GM19239 (cell line): Measurements from ENCODE around the gene DPEP2.

Source experiments
- DNase-seq: peaks from one replicate; pipeline ENCODE4 v3.0.0; 2011; ENCODE audit warnings: low spot score; ENCODE audit not compliant: insufficient read length
- FAIRE-seq: peaks from 2 replicates; lab custom pipeline; 2011; peaks lifted over from hg19 to GRCh38; lab: Jason Lieb, UNC

DPEP2 gene

DNA sequence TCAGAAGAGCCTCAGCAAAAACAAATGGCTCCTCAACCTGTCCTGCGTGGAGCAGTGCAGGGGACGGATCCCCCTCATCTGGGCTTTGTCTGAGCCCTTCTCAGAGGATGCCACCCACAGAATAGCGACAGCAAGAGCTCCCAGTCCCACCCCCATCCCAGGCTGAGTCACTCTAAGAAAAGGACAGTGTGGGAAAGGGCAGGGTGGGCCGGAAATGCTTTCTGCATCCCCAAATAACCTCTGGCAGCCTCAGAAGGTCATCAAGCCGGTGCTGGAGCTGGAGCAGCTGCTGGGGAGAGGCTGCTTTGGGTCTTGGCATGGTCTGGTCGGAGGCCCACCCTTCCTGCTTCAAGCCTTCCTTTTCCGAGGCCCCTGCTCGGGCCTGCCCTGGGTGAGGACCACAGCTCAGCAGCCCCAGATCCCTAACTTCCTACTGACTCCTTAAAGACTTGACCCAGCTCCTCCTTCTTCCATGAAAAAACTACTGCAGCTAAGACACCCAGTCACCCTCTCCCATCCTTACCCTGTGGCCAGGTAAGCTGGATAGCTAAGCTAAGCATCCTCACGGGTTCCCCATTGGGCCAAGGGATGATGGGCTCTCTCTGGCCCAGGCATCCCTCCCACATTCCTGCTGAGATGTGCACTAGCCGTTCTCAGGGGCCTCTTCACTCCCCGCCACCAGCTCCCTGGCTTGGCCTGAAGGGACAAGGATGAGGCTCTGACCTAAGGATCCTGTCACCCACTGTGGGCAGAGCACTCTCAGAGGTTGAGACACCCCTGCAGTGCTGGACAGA is 39.6 kb downstream of the DPEP2 start:
- no peak for FAIRE-seq
- no peak for DNase-seq

GRCh38 chr16:67957622-67958021 is 41.7 kb downstream of the DPEP2 start:
- FAIRE-seq: no peak
- DNase-seq: no peak

- no peak for FAIRE-seq
- no peak for DNase-seq
These were observed 44.7 kb downstream of the DPEP2 start for GRCh38 chr16:67954421-67955196.

DNA sequence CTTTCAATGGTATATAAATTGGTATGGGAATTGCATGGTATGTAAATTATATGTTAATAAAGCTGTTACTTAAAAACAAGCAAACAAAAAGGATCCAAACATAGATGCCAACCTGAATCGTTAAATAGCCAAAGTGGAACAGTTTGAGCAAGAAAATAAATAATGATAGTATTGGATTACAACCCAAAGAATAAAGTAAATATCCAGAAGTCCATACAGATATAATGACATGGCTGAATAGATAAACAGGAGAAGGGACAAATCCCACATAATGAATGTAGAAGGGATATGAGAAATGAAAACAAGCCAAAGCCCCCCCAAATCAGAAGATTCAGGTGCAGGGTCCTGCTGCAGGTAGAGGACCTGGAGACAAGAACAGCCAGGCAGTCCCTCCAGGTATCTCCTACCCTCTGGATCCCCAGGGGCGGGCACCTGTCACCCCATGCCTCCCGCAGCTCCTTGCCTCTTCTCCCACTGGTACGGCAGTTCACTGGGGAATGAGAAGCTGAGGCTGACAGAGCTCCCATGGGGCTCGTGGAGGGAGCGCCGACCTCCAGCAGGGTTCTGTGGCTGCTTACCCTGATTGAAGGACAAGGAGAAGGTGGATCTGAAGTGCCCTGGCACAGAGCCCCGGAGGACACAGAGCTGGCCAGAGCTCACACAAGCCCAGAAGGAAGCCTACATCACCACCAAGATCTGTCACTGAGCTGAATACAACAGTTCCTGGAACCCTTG is 45.5 kb downstream of the DPEP2 start:
- no peak for FAIRE-seq
- DNase-seq: no peak

- FAIRE-seq: no peak
- no peak for DNase-seq
These were observed 47.8 kb downstream of the DPEP2 start for GRCh38 chr16:67951485-67951884.

DNA sequence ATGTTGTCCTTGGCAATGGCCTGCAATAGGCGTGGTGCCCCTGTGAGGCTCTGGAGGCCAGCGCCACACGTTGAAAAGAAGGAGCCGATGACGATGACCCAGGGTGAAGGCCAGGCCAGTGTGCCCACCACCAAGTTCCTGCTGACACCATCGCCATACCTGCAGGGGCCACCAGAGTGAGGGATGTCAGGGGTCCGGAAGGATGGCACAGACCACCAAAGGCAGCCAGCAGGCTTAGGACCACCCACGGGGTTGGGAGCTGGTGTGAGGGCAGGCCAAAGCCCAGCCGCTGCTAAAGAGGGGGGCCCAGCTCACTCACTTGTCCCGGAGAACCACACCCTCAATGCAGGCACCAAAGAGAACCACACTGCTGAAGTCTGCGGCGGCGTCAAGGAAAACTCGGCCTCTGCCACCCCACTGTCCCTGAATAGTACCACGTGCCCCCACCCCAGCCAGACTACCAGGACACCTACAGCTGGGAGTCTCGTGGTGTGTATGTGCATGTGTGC is 48.9 kb downstream of the DPEP2 start:
- FAIRE-seq (no peak), DNase-seq (no peak)

DNA sequence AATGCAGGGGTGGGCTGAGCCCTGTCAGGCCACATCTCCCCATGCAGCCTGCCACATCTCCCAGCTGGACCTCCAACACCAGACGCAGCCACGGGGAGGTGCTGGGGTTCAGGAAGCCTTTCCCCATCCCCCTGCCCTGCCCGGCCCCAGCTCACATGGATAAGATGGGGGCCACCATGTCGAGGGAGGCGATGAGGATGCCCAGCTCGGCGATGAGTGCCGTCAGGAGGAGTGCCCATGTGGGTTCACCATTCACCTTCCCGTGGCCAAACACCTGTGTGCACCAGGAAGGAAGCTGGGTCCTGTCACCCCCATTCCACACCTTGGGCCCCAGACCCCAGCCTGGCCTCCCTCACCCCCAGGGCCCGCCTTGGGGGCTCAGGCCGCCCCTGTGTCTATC is 49.6 kb downstream of the DPEP2 start:
- FAIRE-seq (no peak), DNase-seq (no peak)

DNA sequence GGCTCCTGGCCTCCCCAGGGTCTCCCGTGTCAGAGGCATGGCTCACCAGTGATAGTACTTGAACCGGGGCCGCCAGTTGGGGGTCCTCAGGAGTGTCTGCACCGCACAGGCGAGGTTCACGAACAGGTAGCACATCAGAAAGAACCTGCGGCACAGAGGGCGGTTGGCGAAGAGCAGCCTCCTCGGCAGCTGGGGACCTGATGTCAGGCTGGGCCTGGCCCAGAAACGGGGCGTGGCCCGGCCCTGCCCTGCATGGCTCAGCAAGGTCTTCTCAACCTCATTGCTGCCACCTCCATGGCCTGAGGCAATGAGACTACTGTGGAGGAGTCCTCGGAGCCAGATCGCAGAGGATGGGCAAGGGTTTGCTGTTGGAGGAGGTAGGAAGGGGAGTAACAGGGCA is 51.3 kb downstream of the DPEP2 start:
- FAIRE-seq: no peak
- DNase-seq: no peak

DNA sequence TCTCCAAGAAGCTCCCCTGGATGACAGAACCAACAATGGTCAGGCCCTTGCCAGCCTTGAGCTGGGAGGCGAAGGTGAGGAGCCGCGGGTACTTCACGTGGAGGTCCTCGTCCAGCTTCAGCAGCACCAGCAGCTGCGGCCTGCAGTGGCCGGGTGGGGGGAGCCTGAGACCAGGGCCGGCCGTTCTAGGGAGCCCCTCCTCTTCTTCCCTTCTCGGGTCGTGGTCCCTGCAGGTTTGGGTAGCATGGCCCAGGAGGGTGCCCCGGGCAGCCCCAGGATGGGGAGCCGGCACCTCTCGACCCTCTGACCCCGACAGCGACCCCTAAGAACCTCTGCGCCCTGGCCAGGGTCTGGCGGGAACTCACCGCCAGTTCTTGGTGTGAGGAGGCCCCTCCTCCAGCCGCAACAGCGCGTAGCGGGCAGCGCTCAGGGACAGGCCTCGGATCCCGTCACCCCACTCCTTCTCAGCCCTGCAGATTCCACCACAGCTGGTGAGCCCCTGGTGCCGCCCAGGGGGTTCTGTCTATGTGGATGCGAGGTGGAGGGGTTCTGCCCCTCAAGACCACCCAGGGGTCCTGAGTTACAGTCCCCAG is 52.2 kb downstream of the DPEP2 start:
- FAIRE-seq (no peak), DNase-seq (no peak)

GRCh38 chr16:67946128-67946569 is 53.1 kb downstream of the DPEP2 start:
- no peak for FAIRE-seq
- no peak for DNase-seq

DNA sequence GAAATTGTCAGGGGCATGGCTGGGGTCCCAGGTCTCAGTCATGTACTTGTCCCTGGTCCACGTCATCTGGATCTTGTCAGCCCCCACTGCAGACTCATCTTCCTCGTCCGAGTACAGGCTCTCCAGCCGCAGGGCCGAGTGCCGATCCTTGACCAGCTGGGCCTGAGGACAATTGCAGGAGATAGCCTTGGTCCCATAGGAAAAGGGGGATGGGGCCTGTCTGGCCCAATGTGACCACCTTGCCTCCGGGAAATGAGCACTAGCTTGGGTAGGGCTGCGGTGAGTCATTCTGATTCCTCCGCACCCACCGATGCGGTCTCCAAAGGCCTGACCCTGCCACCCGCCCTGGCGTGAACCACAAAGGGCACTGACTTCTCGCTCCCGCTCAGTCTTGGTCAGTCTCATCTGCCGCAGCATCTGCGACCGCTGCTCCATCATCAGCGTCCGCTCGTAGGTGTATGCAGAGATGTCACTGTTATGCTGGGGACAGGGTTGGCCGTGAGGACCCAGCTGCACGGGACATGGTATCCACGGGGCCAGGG is 53.8 kb downstream of the DPEP2 start:
- DNase-seq (no peak), FAIRE-seq (no peak)

DNA sequence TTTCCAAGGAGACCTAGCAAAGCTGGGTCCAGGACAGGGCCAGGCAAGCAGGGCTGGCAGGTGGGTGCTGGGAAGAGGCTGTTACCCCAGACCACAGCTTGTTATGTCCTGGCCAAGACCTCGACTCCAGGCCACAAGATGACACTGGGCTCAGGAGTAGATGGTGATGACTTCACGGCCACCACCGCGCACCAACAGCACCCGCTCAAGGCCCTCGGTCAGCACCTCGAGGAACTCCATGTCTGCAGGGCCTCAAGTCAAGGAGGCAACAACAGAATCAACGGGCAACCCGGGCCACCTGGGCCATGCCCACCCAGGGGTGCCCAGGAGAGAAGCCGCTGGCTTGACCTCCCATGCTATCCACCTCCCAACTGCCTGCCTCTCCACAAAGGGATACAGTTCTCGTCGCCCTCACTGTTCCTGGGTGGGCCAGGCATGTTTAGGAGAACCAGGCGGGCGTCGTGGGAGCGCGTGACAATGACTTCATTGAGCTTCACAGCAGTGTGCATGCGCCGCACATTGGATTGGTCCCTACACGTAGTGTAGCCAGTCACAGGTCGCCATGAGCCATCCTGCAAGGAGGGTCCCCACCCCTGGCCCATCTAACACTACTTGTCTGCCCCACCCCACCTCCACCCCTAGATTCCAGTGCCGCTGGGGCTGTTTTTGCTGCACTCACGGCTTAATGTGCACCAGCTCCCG is 54.4 kb downstream of the DPEP2 start:
- FAIRE-seq (no peak), DNase-seq (no peak)

DNA sequence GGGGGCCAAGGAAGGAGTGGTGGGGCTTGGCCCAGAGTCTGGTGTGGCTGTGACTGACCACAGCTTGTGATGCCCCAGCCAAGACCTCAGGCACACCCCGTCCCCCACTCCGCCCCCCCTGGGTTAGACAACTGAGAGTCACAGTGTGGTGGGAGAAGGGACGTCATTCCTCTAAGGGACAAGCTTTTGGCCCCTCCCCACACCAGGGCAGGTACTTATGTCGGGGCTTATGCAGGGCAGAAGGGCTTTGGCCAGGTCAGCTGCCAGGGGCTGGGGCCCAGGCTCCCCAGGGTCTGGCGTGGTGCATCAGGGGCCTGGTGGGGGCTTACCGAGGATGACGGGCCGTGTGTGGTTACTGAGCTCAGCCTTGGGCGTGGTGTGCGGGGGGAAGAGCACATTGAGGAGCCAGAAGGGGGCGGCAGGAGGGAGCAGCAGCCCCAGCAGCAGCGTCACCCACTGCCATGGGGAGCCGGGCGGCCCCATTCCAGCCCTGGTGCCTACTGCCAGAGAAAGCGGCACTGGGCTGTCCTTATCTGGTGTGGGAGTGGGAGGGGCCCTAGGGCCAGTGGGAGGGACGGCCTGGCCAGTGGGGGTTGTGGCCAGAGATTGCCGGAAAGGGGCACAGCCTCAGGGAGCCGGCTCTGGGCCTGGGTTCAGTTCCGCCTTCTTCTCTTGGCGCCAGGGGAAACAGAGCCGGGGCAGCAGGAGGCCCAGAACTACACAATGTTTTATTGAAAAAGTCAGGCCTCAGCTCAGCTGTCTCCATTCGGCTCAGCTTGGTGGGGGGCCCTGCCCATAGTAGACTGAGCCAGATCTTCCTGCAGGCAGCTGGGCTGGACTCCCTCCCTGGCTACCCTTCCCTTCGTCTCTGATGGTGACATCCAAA is 55.4 kb downstream of the DPEP2 start, which contains the start of gene LCAT:
LCAT (minus strand) TSS at position 502 of the 886 bp plus-strand sequence; CDS start at position 483, 19 bp downstream.
- DNase-seq: no peak
- FAIRE-seq: no peak

- FAIRE-seq (no peak), DNase-seq (no peak)
These were observed 56.0 kb downstream of the DPEP2 start for GRCh38 chr16:67943256-67943618.

DNA sequence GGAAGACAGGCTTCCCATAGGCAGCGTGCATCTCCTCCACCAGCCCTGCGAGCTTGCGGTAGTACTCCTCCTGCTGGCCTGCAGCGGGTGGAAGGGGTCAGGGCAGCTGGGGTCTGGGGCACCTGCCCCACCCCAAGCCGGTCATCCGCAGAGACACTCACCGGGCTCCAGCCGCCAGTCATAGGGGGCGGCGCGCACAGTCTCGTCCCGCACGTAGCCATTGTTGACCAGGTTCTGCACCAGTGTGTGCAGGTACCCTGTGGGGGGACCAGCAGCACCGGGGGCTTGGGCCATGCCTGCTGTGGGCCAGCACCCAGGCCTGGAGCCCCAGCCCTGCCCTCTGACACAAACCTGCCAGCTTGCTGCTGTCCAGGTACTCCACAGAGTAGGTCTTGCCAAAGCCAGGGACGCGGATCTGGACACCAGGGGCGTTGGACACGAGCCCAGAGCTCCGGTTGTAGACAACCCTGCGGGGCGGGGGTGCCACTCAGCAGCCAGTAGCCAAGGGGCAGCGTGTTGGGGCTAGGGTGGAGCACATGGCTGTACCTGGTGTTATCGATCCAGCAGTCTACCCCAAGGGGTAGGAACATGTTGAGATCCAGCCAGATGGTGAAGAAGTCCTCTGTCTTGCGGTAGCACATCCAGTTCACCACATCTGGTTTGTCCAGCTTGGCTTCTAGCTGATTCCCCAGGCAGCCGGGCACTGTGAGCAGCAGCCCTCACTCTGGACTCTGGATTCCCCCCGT is 56.6 kb downstream of the DPEP2 start:
- no peak for FAIRE-seq

GRCh38 chr16:67942200-67942509 is 57.1 kb downstream of the DPEP2 start:
- DNase-seq: peak; percentile 78
- FAIRE-seq: peak; percentile 89

More for the DNA sequence above, 56.6 kb downstream of the DPEP2 start:
- DNase-seq: no peak

DNA sequence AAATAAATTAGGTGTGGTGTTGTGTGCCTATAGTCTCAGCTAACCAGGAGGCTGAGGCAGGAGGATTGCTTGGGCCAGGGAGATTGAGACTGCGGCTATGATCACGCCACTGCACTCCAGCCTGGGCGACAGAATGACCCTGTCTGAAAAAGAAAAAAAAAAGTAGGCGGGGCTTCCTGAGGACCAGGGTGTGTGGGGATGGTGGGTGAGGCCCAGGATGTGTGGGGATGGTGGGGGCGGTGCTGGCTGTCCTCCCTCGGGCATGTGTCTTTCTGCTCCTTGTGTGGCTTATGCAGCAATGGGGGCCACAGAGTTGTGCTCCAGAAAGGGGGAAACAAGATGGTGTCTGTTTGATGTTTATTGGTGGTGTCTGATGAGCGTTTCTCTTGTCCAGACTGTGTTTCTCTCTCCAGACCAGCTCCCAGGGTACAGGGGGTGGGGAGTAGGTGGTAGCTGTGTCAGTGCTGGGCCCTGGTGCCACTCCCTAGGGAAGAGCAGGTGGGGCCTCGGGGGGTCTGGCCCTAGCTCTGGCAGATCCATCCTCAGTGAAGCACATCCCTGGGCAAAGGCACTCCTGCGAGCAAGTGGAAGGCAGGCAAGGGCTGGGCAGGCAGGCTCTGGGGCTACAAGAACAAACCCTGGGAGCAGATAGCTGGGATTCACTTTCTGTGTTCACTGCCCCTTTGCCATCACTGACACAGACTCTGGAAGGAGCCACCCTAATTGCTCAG is 57.6 kb downstream of the DPEP2 start:
- DNase-seq (no peak), FAIRE-seq (no peak)
